Measurements from ENCODE around the gene RNF32. TPM values are rescaled to one million over a fixed set of nuclear protein-coding genes. Genes with fewer than 3 reads are reported as not detected.

Gene RNF32
- total and polyA plus RNA-seq, 2 of the 13 experiments (the other 11 are each of a cell fraction or from before 2014, with no cell fraction given), result not detected

GRCh38 chr7:156614434-156615264 is 25.9 kb upstream of the RNF32 start (continued):
- no peak for TF ChIP-seq PLSCR1 (CRISPR knock-in tag; IDR thresholded peaks at IDR 0.05; ENCODE audit: borderline replicate concordance)
- TF ChIP-seq KLF13 (CRISPR knock-in tag; IDR thresholded peaks at IDR 0.05), result no peak
- TF ChIP-seq ARID4A (CRISPR knock-in tag; IDR thresholded peaks at IDR 0.05; ENCODE audit: borderline replicate concordance), result peak; percentile 39; the same call in 1 of the 2 replicates
- no peak for TF ChIP-seq TEAD2 (CRISPR knock-in tag; IDR thresholded peaks at IDR 0.05)
- TF ChIP-seq, protein P1, sequence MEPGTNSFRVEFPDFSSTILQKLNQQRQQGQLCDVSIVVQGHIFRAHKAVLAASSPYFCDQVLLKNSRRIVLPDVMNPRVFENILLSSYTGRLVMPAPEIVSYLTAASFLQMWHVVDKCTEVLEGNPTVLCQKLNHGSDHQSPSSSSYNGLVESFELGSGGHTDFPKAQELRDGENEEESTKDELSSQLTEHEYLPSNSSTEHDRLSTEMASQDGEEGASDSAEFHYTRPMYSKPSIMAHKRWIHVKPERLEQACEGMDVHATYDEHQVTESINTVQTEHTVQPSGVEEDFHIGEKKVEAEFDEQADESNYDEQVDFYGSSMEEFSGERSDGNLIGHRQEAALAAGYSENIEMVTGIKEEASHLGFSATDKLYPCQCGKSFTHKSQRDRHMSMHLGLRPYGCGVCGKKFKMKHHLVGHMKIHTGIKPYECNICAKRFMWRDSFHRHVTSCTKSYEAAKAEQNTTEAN (CRISPR knock-in tag; conservative IDR thresholded peaks at IDR 0.05), result no peak; the same call in 1 of the 2 replicates
- TF ChIP-seq, protein P2, sequence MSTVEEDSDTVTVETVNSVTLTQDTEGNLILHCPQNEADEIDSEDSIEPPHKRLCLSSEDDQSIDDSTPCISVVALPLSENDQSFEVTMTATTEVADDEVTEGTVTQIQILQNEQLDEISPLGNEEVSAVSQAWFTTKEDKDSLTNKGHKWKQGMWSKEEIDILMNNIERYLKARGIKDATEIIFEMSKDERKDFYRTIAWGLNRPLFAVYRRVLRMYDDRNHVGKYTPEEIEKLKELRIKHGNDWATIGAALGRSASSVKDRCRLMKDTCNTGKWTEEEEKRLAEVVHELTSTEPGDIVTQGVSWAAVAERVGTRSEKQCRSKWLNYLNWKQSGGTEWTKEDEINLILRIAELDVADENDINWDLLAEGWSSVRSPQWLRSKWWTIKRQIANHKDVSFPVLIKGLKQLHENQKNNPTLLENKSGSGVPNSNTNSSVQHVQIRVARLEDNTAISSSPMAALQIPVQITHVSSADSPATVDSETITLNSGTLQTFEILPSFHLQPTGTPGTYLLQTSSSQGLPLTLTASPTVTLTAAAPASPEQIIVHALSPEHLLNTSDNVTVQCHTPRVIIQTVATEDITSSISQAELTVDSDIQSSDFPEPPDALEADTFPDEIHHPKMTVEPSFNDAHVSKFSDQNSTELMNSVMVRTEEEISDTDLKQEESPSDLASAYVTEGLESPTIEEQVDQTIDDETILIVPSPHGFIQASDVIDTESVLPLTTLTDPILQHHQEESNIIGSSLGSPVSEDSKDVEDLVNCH (CRISPR knock-in tag; IDR thresholded peaks at IDR 0.05), result no peak
- no peak for TF ChIP-seq E2F1 (CRISPR knock-in tag; IDR thresholded peaks at IDR 0.05)
- TF ChIP-seq ZNF672 (CRISPR knock-in tag; IDR thresholded peaks at IDR 0.05), result no peak
- TF ChIP-seq ZNF329 (CRISPR knock-in tag; IDR thresholded peaks at IDR 0.05; ENCODE audit: low read depth), result no peak
- no peak for TF ChIP-seq XBP1 (CRISPR knock-in tag; IDR thresholded peaks at IDR 0.05)
- TF ChIP-seq SIN3B (IDR thresholded peaks at IDR 0.05; ENCODE audit: low read length), result no peak

Data from HepG2 (cell line).